Type B pancreatic cell (in vitro differentiated cells): ENCODE data around the gene PALM2AKAP2. TPM values are rescaled to one million over a fixed set of nuclear protein-coding genes. Genes with fewer than 3 reads are reported as not detected.
"Not testable (repeated sequence)": the region's sequence is repeated elsewhere in the genome, so short reads cannot be mapped to it uniquely, and the experiment has no call there.

ENCODE experiments used
- DNase-seq: peaks from one replicate; pipeline ENCODE4 v3.0.0; 2021; ENCODE audit warnings: mixed read lengths; ENCODE audit not compliant: unreplicated experiment; ENCODE audit errors: extremely low spot score
- H3K27ac Mint-ChIP-seq: 2 replicates; pipeline ENCODE4 v1.8.0; 2021; ENCODE audit warnings: mild to moderate bottlenecking, mixed read lengths
- H3K27me3 Mint-ChIP-seq: 2 replicates; pipeline ENCODE4 v1.8.0; 2021; ENCODE audit warnings: mixed read lengths
- H3K36me3 Mint-ChIP-seq: 2 replicates; pipeline ENCODE4 v1.8.0; 2021; ENCODE audit warnings: mixed read lengths
- H3K4me1 Mint-ChIP-seq: one replicate; pipeline ENCODE4 v1.8.0; 2021; ENCODE audit warnings: mixed read lengths; ENCODE audit not compliant: unreplicated experiment
- H3K4me3 Mint-ChIP-seq: 2 replicates; pipeline ENCODE4 v1.8.0; 2021; ENCODE audit warnings: mild to moderate bottlenecking, mixed read lengths
- H3K9me3 Mint-ChIP-seq: 2 replicates; pipeline ENCODE4 v1.8.0; 2021; ENCODE audit warnings: mixed read lengths
- total RNA-seq: library from RNA; stranded (reverse); gene quantifications from 2 replicates; pipeline ENCODE4 v1.2.1, GENCODE V29; 2021; ENCODE audit warnings: low replicate concordance
- TF ChIP-seq, protein P1 (sequence below): fragments of 200-600 bp; sonication (generic); conservative IDR thresholded peaks from 2 replicates; pipeline ENCODE4 v1.5.0; 2021; ENCODE audit warnings: antibody characterized with exemption, mild to moderate bottlenecking

The PALM2AKAP2 gene
- total RNA-seq, 1 donor from 2014 or later: 24.4 TPM

DNA sequence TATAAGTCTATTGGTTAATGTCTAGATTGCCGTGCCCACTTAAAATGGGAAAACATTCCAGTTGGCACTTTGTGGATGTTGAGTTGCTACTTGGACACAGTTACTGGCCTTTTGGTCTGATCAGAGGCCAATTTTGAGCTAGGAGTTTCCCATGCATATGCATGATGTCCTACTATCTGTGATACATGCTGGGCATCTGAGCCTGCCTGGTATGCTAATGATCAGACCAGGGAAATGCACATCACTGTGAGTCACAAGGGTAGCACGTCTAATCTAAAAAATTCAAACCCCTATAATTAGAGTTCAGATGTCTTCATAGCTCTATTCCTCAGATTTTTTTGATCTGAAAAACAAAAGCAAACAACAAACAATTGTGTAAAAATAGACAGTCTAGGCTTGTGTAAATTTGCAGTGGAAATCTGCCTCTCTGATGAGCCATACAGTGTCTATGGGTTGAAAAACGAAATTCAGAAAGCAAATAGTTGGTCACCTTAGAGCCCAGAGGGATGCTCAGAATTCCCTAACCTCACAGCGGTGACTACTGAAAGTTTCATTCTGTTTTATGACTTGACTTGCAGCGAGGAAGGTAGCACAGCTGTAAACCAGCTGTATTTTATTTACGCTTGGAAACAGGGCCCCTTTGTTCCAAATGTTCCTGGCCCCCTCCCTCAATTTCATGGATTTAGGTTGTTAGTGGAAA, 37.3 kb downstream of the PALM2AKAP2 start:
- peaks cover 3% of the 10 kb centered on the region for H3K36me3 Mint-ChIP-seq
- H3K27ac Mint-ChIP-seq: peak overlapping the region; percentile 55
- peak overlapping the region; percentile 23 for H3K4me3 Mint-ChIP-seq
- TF ChIP-seq, protein P1, sequence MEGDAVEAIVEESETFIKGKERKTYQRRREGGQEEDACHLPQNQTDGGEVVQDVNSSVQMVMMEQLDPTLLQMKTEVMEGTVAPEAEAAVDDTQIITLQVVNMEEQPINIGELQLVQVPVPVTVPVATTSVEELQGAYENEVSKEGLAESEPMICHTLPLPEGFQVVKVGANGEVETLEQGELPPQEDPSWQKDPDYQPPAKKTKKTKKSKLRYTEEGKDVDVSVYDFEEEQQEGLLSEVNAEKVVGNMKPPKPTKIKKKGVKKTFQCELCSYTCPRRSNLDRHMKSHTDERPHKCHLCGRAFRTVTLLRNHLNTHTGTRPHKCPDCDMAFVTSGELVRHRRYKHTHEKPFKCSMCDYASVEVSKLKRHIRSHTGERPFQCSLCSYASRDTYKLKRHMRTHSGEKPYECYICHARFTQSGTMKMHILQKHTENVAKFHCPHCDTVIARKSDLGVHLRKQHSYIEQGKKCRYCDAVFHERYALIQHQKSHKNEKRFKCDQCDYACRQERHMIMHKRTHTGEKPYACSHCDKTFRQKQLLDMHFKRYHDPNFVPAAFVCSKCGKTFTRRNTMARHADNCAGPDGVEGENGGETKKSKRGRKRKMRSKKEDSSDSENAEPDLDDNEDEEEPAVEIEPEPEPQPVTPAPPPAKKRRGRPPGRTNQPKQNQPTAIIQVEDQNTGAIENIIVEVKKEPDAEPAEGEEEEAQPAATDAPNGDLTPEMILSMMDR: no peak
- no peak for DNase-seq
- H3K4me1 Mint-ChIP-seq: peaks cover 15% of the 10 kb centered on the region
- peaks cover 3% of the 10 kb centered on the region for H3K9me3 Mint-ChIP-seq
- H3K27me3 Mint-ChIP-seq: no peaks in the 10 kb centered on the region

DNA sequence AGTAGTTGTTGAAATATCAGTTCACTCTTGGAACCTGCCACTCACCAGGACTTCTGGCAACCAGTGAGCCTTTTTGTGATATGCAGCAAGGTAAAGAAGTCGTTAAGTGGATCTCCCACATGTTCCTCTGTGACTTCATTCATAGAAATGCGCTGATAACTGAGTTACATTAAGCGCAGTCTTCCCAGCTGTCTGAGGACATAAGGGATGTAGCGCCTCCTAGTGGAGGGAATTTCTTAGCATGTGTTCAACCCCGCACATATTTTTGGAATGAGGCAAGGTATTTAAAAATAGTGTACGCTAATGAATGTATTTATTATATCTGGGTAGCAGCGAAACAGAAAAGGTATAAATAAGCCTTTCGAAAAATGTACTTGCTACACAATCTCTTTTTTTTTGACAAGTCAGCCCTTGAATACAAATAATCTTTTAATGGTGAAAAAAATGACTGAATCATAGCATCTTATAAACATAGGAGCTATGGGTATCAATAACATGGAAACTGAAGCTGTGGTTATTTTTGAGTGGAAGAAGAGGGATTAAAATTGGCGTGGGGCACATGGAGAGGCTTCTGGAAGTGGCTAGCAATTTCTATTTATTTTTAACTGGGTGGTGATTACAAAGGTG, 38.0 kb downstream of the PALM2AKAP2 start:
- DNase-seq: peak; percentile 73
- Mint-ChIP-seq H3K36me3 (no peaks in the 10 kb centered on the region), H3K4me3 (peak overlapping the region; percentile 23), H3K27me3 (no peaks in the 10 kb centered on the region), H3K4me1 (peaks cover 8% of the 10 kb centered on the region), H3K9me3 (no peaks in the 10 kb centered on the region), H3K27ac (peak overlapping the region; percentile 55)
- TF ChIP-seq, protein P1: peak; percentile 97

DNA sequence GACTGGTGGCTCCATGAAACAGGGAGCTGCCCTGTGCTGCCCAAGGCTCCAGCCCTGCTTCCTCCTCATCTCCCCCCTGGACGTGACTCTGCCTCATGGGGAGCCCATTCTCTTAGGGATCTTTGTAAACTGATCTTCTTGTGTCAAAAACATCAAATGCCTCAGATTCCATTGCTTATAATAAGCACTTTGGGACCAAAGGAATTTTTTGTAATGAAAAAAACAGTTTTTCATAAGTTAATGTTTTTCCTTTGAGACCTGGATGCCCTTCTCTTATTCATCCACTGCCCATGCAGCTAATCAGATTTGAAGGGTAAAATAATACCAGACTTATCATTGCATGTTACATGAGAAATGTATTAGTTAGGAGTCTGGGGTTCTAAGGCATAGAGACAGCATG, 41.7 kb downstream of the PALM2AKAP2 start:
- H3K4me1 Mint-ChIP-seq: peaks cover 10% of the 10 kb centered on the region
- TF ChIP-seq, protein P1: no peak
- DNase-seq: no peak
- no peaks in the 10 kb centered on the region for H3K36me3 Mint-ChIP-seq
- no peaks in the 10 kb centered on the region for H3K27me3 Mint-ChIP-seq
- no peak overlapping the region for H3K4me3 Mint-ChIP-seq
- H3K9me3 Mint-ChIP-seq: no peaks in the 10 kb centered on the region
- no peak overlapping the region for H3K27ac Mint-ChIP-seq

DNA sequence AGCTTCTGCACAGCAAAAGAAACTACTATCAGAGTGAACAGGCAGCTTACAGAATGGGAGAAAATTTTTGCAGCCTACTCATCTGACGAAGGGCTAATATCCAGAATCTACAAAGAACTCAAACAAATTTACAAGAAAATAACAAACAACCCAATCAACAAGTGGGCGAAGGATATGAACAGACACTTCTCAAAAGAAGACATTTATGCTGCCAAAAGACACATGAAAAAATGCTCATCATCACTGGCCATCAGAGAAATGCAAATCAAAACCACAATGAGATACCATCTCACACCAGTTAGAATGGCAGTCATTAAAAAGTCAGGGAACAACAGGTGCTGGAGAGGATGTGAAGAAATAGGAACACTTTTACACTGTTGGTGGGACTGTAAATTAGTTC, 45.4 kb downstream of the PALM2AKAP2 start:
- not testable (repeated sequence) for H3K9me3 Mint-ChIP-seq, H3K4me3 Mint-ChIP-seq, DNase-seq, H3K27ac Mint-ChIP-seq, H3K36me3 Mint-ChIP-seq, H3K27me3 Mint-ChIP-seq, H3K4me1 Mint-ChIP-seq

DNA sequence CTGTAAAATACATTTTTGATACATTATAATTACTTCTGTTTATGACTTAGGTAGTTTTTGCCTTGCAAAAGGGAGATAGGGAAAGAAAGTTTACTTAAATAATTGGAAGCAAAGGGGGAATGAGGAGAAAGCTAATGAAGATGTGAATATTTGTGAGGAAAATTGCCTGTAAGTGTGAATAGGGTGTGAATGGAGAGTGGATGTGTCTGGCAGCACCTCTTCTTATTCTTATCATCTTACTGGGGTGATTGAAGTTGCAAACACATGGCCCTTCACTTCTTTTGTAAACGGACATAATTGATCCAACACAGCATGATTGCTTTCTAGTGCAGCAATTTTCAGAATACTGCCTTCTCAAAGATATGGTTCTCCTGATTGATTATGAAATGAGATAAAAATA, 46.6 kb downstream of the PALM2AKAP2 start:
- no peak for DNase-seq
- no peak overlapping the region for H3K4me3 Mint-ChIP-seq
- H3K9me3 Mint-ChIP-seq: no peaks in the 10 kb centered on the region
- TF ChIP-seq, protein P1: no peak
- peaks cover 5% of the 10 kb centered on the region for H3K4me1 Mint-ChIP-seq
- peaks cover 4% of the 10 kb centered on the region for H3K36me3 Mint-ChIP-seq
- no peaks in the 10 kb centered on the region for H3K27me3 Mint-ChIP-seq
- H3K27ac Mint-ChIP-seq: no peak overlapping the region

DNA sequence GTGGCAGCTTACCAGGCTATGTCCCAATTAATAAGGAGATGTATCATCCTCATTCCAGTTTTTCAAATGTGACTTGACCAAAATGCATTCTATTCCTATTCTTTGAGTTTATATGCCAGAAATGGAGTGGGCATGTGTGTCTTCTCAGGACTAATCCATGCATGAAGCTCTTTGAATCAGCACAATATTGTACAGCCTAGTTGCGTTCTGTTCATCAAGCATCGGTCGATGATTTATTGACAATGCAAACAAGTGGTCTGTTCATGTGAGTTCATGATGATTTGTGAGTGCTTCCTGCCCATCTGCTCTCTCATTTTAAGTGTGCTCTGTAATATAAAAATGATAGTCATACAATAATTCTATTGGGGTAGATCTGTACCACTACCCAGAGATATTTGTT, 48.3 kb downstream of the PALM2AKAP2 start:
- Mint-ChIP-seq H3K4me1 (peaks cover 5% of the 10 kb centered on the region), H3K27ac (no peak overlapping the region), H3K27me3 (no peaks in the 10 kb centered on the region), H3K9me3 (no peaks in the 10 kb centered on the region), H3K36me3 (peaks cover 4% of the 10 kb centered on the region), H3K4me3 (no peak overlapping the region)
- TF ChIP-seq, protein P1: no peak
- no peak for DNase-seq
